Measurements from ENCODE around the gene KIF11.

KIF11 gene

DNA sequence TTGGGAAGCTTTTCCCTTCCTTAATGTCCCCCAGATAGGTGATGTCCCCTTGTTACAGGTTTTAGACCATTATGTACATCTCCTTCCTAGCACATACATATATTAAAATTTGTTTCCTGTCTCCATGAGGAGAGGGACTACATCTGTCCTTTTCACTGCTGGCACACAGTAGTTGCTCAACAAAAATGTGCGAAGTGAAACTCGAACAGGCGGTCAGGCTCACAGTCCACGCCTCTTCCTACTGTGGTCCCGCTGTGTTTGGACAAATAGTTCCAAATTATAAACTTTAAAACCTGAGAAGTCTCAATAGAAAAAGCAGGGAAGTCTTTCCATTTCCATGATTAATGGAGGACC, 95.6 kb downstream of the KIF11 start:
- DNase-seq (ENCODE audit: low spot score): no peak

DNA sequence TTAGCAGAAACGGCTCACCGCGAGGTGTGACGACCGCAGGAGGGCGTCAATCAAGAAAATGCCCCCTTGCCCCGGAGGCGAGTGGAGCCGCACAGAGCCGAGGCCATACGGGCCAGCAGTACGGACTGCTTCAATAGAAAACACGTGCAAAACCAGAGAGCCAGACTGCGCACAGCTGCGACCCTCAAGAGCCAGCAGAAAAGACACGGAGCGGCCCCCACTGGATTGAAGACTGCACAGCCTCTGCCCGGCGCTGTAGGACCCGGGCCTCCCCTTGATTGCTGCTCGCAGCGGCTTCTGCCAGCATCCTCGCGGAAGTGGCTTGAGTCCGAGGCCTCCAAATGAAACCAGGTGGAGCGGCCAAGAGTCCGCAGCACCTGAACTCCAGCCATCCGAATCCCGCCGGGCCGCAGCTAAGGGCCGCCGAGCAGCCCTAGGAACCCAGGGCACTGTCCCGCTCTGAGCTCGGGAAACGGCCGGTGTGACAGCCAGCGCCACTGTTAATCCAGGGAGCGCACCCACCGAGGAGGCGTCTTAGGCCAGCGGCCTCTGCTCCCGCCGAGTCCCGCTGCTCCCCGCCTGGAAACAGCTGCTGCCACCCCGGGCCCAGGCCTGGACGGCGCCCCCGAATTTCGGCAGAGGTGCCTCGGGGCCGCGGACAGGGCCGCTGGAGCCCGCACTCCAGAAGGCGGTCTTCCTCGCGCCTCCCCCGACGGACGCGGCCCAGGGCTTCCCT, 96.2 kb downstream of the KIF11 start:
- no peak for DNase-seq (ENCODE audit: low spot score)
- TF ChIP-seq, protein P1, sequence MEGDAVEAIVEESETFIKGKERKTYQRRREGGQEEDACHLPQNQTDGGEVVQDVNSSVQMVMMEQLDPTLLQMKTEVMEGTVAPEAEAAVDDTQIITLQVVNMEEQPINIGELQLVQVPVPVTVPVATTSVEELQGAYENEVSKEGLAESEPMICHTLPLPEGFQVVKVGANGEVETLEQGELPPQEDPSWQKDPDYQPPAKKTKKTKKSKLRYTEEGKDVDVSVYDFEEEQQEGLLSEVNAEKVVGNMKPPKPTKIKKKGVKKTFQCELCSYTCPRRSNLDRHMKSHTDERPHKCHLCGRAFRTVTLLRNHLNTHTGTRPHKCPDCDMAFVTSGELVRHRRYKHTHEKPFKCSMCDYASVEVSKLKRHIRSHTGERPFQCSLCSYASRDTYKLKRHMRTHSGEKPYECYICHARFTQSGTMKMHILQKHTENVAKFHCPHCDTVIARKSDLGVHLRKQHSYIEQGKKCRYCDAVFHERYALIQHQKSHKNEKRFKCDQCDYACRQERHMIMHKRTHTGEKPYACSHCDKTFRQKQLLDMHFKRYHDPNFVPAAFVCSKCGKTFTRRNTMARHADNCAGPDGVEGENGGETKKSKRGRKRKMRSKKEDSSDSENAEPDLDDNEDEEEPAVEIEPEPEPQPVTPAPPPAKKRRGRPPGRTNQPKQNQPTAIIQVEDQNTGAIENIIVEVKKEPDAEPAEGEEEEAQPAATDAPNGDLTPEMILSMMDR (conservative IDR thresholded peaks at IDR 0.05; ENCODE audit: low read depth): no peak
- POLR2A ChIA-PET (ENCODE audit: low non-redundant PET): interaction anchor here (0.6 kb wide), 1 partner anchor 39 kb away, joined by 3 read pairs; no protein-coding TSS in a partner anchor
- peak overlapping the region; percentile 21; the same call in 1 of the 2 replicates for H3K27ac ChIP-seq
- CTCF ChIA-PET: no interaction called here

More for the DNA sequence above, 95.6 kb downstream of the KIF11 start:
- POLR2A ChIA-PET (ENCODE audit: low non-redundant PET): no interaction called here
- H3K27ac ChIP-seq: no peak overlapping the region
- TF ChIP-seq, protein P1 (conservative IDR thresholded peaks at IDR 0.05; ENCODE audit: low read depth): no peak
- CTCF ChIA-PET: interaction anchor here (0.5 to 0.8 kb wide), 2 partner anchors 12 to 18 kb away, joined by 5 to 6 read pairs; no protein-coding TSS in a partner anchor

DNA sequence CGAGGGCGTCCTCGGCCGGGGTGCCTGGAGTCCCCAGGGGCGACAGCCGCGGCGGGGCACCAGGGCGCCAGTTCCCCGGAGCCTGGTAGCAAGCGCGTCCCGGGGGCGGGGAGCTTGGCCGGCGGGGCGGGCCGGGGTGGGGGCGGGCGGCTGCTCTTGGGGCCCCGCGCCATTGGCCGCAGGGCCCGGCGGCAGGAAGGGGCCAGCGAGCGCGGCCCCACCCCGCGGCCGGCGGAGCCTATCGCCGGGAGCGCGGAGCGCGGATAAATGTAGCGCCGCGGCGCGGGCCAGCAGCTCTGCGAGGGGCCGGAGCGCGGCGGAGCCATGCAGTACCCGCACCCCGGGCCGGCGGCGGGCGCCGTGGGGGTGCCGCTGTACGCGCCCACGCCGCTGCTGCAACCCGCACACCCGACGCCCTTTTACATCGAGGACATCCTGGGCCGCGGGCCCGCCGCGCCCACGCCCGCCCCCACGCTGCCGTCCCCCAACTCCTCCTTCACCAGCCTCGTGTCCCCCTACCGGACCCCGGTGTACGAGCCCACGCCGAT, 96.8 kb downstream of the KIF11 start, which contains the start of gene HHEX:
HHEX (plus strand) TSS at position 293 of the 548 bp plus-strand sequence; CDS start at position 325, 32 bp downstream.
- CTCF ChIA-PET: no interaction called here
- POLR2A ChIA-PET (ENCODE audit: low non-redundant PET): interaction anchor here (0.6 kb wide), 1 partner anchor 38 kb away, joined by 3 read pairs; no protein-coding TSS in a partner anchor
- H3K27ac ChIP-seq: peak within 1 kb of the TSS; percentile 21; the same call in 1 of the 2 replicates
- TF ChIP-seq, protein P1 (conservative IDR thresholded peaks at IDR 0.05; ENCODE audit: low read depth): no peak
- peak; percentile 72 for DNase-seq (ENCODE audit: low spot score)

DNA sequence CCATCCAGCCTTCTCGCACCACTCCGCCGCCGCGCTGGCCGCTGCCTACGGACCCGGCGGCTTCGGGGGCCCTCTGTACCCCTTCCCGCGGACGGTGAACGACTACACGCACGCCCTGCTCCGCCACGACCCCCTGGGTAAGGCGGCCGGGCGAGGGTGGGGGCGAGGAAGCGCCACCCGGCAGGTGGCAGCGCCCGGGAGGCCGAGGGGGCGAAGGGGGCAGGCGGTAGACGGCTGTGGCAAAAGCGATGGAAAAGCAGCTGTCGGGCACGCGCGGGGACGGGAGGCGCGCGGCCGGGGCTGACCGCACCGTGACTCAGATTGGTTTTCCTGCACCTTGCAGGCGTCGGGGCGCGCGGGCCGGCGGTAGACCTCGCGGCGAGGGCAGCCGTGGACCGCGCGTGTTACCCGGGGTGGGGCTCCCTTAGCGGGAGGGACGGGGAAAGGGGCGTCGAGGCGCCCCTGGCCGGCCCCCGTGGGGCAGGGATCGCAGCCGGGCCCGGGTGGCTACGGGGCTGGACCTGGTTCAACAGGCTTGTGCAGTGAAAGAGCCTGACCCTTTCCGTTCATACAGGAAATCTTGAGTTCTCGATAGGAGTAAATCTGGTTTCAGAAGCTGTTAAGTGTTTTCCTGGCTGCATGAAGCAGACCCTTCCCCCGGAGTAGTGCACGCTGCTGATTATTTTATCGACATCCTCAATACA, 97.4 kb downstream of the KIF11 start:
- CTCF ChIA-PET: interaction anchor here (0.6 kb wide), 1 partner anchor 40 kb away, joined by 3 read pairs; no protein-coding TSS in a partner anchor
- POLR2A ChIA-PET (ENCODE audit: low non-redundant PET): no interaction called here
- TF ChIP-seq, protein P1 (conservative IDR thresholded peaks at IDR 0.05; ENCODE audit: low read depth): no peak
- 0 out of 2 replicates have a peak overlapping the region, but pooled peaks have one; percentile 20 for H3K27ac ChIP-seq
- peak; percentile 52 for DNase-seq (ENCODE audit: low spot score)

DNA sequence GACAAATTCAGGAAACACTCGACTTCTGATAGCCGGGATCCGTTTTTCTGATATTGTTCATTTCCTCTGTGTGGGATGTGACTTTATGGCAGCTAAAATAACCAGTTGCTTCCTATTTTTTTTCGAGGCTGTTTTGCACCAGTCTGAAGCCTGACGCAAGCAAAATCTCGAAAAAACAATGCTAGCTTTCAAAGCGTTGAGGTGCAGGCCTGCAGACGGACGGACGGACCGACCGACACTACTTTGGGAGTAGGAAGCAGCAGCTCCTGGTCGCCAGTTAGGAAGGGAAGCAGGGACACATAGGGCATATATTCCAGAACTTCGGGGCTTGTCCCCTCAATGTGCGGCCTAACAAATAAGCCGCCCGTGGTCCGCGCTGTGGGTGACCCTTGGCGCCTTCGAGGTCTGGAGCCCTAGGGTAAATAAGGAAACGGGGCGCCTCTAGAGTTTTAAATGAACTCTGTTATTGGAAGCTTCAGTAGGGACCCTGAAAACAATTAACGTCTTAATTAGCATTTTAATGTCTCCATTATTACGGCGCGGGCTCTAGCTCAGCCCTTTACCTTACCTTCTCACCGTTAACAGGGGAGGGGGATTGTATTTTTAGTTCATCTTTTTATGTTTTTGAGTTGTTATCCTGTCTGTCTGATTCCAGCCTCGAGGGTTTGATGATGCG, 98.1 kb downstream of the KIF11 start:
- TF ChIP-seq, protein P1 (conservative IDR thresholded peaks at IDR 0.05; ENCODE audit: low read depth): no peak
- no peak overlapping the region for H3K27ac ChIP-seq
- CTCF ChIA-PET: no interaction called here
- DNase-seq (ENCODE audit: low spot score): no peak
- POLR2A ChIA-PET (ENCODE audit: low non-redundant PET): no interaction called here

Data from RWPE1 (cell line).